Astrocyte of the cerebellum (primary cell): Measurements from ENCODE around the gene NFAT5.

ENCODE experiments used
- DNase-seq: peaks from one replicate; pipeline ENCODE4 v3.0.0-alpha.2; 2011; ENCODE audit warnings: low read depth
- H3K4me3 ChIP-seq: 2 replicates; pipeline ENCODE4 v1.5.1; 2011; ENCODE audit warnings: mild to moderate bottlenecking, low read depth, low read length, moderate library complexity
- in situ Hi-C: cut with HindIII; loops from 2 replicates; pipeline ENCODE4 v1.10.0; 2017; ENCODE audit warnings: low sequenced_read_pairs
- TF ChIP-seq, protein P1 (sequence below): IDR thresholded peaks from 2 replicates; pipeline ENCODE4 v1.5.1; 2012; ENCODE audit warnings: low read length, low read depth, moderate library complexity, mild to moderate bottlenecking; ENCODE audit errors: missing control alignments

Gene NFAT5

DNA sequence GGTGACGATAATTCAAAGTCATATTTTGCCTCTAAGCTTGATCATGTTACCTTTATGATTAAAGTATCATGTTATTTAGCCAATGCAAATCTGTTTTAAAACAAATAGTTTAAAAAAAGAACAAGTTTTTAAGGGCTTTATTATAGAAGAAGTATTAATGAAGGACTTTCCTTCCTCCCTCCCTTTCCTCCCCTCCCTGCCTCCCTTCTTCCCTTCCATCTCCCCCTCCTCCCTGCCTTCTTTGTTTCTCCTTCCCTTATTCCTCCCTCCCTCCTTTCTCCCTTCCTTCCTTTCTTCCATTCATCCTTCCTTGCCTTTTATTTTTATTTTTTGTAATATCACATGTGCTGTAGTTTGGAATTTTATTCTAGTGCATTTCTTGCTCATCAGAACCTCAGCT is 134.1 kb downstream of the NFAT5 start:
- in situ Hi-C loops = no loop called here
- TF ChIP-seq, protein P1, sequence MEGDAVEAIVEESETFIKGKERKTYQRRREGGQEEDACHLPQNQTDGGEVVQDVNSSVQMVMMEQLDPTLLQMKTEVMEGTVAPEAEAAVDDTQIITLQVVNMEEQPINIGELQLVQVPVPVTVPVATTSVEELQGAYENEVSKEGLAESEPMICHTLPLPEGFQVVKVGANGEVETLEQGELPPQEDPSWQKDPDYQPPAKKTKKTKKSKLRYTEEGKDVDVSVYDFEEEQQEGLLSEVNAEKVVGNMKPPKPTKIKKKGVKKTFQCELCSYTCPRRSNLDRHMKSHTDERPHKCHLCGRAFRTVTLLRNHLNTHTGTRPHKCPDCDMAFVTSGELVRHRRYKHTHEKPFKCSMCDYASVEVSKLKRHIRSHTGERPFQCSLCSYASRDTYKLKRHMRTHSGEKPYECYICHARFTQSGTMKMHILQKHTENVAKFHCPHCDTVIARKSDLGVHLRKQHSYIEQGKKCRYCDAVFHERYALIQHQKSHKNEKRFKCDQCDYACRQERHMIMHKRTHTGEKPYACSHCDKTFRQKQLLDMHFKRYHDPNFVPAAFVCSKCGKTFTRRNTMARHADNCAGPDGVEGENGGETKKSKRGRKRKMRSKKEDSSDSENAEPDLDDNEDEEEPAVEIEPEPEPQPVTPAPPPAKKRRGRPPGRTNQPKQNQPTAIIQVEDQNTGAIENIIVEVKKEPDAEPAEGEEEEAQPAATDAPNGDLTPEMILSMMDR = no peak
- H3K4me3 ChIP-seq = no peak overlapping the region
- DNase-seq = no peak

DNA sequence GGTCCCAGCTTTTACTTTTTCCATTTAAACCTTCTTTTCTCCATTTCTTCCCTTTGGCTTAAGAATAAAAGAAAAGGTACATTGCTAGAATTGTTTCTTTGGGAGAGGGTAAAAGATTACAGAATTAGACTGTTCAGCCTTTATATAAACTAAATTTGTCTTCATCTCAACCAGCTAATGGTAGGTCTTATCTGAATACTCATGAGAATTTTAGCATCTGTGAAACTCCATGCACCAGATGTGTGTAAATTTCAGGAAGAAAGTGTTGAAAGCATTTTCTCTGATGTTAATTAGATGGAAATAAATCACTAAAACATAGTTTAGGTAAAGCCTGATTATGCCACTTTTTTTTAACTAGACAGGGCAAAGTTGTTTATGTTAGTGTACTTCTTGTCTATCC is 135.7 kb downstream of the NFAT5 start:
- no peak overlapping the region for H3K4me3 ChIP-seq
- TF ChIP-seq, protein P1 = no peak
- in situ Hi-C loops = no loop called here
- DNase-seq = no peak

DNA sequence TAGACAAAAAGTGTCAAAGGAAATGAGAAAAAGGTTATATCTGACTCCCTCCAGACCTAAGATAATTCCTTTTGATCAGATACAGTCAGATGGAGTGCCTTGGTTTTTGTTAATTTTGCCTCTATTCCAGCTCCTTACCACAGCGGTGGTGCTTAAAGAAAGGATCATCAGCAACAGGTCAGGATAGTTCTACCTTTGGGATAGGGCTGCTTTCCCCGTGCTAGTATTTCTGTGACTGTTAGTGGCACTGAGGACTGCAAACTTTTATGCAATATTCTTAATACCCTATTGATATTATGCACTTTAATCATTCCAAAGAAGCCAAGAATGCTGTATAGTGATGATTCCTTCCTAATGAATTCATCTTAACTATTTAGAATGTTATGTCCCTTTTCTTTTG is 136.1 kb downstream of the NFAT5 start:
- TF ChIP-seq, protein P1 = no peak
- in situ Hi-C loops = no loop called here
- no peak overlapping the region for H3K4me3 ChIP-seq
- DNase-seq = no peak

DNA sequence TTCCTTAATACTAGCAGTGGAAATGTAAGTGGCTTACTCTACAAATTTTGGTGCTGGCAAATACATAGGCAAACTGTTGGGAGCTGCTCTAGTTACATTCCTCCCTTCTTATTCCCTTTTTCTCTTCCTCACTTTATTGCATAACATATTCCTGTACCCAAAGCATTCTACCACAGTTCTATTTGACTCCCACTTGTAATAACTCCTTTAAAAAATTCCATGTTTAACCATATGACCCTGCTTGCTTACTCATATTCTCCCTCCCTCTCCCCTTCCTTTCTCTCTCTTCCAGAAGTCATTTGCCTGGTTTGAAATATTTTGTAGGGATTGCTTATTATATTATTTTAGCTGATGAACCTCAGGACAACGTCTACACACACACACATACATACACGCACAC is 137.9 kb downstream of the NFAT5 start:
- TF ChIP-seq, protein P1 = no peak
- no peak overlapping the region for H3K4me3 ChIP-seq
- DNase-seq = no peak
- in situ Hi-C loops = no loop called here

DNA sequence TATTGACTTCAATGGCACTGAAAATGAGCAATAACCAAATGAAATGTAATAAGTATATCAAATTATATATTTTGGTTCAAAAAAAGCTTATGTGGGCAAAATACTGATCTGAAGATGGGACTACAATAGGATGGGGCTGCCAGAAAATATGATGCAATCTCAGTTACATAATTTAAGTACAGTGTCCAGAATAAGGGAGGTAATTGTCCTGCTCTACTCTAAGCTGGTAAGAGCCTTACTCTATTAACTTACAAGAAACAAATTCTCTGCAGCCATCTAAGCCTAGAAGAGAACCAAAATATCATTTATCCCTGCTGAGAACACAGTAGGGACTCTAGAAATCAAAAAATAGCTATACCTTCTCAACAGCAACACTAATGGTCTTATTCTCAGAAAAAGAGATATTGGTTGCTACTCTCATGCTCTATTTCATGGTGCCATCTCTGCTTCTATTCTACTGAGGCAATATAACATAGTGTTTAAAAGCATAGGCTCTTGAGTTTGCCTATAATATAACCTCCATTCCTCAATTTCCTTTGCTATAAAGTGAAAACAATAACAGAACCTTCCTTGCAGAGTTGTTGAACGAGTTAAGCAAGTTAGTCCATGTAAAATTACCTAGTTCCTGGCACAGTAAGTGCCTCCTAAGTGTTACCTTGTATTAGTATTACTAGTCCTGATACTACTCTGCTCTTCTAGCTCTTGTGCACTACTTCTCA is 140.6 kb downstream of the NFAT5 start:
- no peak for DNase-seq
- in situ Hi-C loops = no loop called here
- TF ChIP-seq, protein P1 = no peak
- H3K4me3 ChIP-seq = no peak overlapping the region

DNA sequence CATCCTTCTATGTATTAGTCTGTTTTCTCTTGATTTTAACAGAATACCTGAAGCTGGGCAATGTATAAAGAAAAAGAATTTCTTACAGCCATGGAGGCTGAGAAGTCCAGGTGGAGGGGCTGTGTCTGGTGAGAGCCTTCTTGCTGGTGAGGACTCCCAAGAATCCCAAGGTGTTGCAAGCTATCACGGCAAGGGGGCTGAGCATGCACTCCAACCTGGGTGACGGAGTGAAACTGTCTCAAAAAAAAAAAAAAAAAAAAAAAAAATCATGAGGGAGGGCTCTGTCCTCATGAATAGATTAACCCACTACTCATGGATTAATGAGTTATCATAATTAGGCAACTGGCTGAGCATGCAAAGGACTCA is 141.2 kb downstream of the NFAT5 start:
- no peak overlapping the region for H3K4me3 ChIP-seq
- TF ChIP-seq, protein P1 = no peak
- no peak for DNase-seq
- in situ Hi-C loops = no loop called here
